Small intestine (tissue), 7 donors: ENCODE results near the gene ZNF358. TPM values are rescaled to one million over a fixed set of nuclear protein-coding genes. Genes with fewer than 3 reads are reported as not detected.
"Not testable (repeated sequence)": the region's sequence is repeated elsewhere in the genome, so short reads cannot be mapped to it uniquely, and the experiment has no call there.

Experiments
- DNase-seq, 2 donors: peaks; one replicate each; pipeline versions ENCODE4 v3.0.0 to v3.0.0-alpha.2; 2013
- FAIRE-seq: peaks from 2 replicates; lab custom pipeline; 2012; peaks lifted over from hg19 to GRCh38; lab: Jason Lieb, UNC
- H3K27ac ChIP-seq, 3 donors: one replicate each; pipeline ENCODE4 v1.5.1; 2013; ENCODE audit warnings: low read length in 2 of 3, mild to moderate bottlenecking in 2 of 3, control low read depth in 1 of 3, inconsistent platforms in 1 of 3, low read depth in 1 of 3, moderate library complexity in 1 of 3
- H3K27me3 ChIP-seq, 3 donors: one replicate each; pipeline ENCODE4 v1.6.1; 2013; ENCODE audit warnings: low read length in 3 of 3, inconsistent platforms in 1 of 3; ENCODE audit not compliant: control insufficient read depth in 3 of 3, insufficient read depth in 3 of 3
- H3K36me3 ChIP-seq, 3 donors: one replicate each; pipeline ENCODE4 v1.6.1; 2013; ENCODE audit warnings: low read length in 3 of 3, inconsistent platforms in 1 of 3, low read depth in 1 of 3, mild to moderate bottlenecking in 1 of 3, moderate library complexity in 1 of 3; ENCODE audit not compliant: control insufficient read depth in 3 of 3, insufficient read depth in 2 of 3
- H3K4me1 ChIP-seq, 3 donors: one replicate each; pipeline ENCODE4 v1.6.1; 2013; ENCODE audit warnings: low read length in 2 of 3, inconsistent platforms in 1 of 3, low read depth in 1 of 3, mild to moderate bottlenecking in 1 of 3, moderate library complexity in 1 of 3; ENCODE audit not compliant: control insufficient read depth in 3 of 3, insufficient read depth in 2 of 3
- H3K4me3 ChIP-seq, 3 donors: one replicate each; pipeline ENCODE4 v1.5.1; 2013; ENCODE audit warnings: low read length in 3 of 3, control low read depth in 1 of 3, inconsistent platforms in 1 of 3, low read depth in 1 of 3, mild to moderate bottlenecking in 1 of 3, moderate library complexity in 1 of 3
- H3K9me3 ChIP-seq, 2 donors: one replicate each; pipeline ENCODE4 v1.6.1; 2013; ENCODE audit warnings: low read depth in 1 of 2, low read length in 1 of 2; ENCODE audit not compliant: control insufficient read depth in 2 of 2, insufficient read depth in 1 of 2
- WGBS, 3 donors: extraction: QIAGEN DNeasy Blood & Tissue Kit; methylation state at CpG; one replicate each; pipeline ENCODE4 v1.1.7; 2013; 5-methylcytosine and 5-hydroxymethylcytosine counted together
- polyA plus RNA-seq, 4 donors: library from polyadenylated mRNA; stranded (reverse) in 3 of 4; unstranded in 1 of 4; fragments of 200-250 nt in 3 of 4; fragments of 120-200 nt in 1 of 4; gene quantifications; one replicate each; pipeline versions ENCODE4 v1.2.1 to v1.2.3, GENCODE V29; 2013
- donor health status: healthy with polysubstance abuse.
- donor health status: control.
- donor health status: control.
- donor health status: Bipolar disorder and iron deficiency.
- donor health status: healthy.

ZNF358 gene
- polyA plus RNA-seq, 4 donors = 37.3 to 77.5 (median 71.9) TPM

GRCh38 chr19:7533281-7533885, 17.5 kb downstream of the ZNF358 start:
- H3K9me3 ChIP-seq = no peaks in the 10 kb centered on the region
- no peak for FAIRE-seq
- H3K4me1 ChIP-seq = peaks cover 0 to 8% (median 0%) of the 10 kb centered on the region in 3 donors
- H3K27ac ChIP-seq = peak overlapping the region; percentile 66 to 95 (median 95)
- H3K4me3 ChIP-seq = peak overlapping the region in 2 of 3 donors; percentile 93 to 99
- peak; percentile 60 for DNase-seq
- no peaks in the 10 kb centered on the region for H3K27me3 ChIP-seq
- 16 to 32% (median 23%) methylated on average over 26 to 30 of the region's 30 CpGs for WGBS, 3 donors
- peaks cover 1 to 49% (median 3%) of the 10 kb centered on the region in 3 donors for H3K36me3 ChIP-seq

- H3K9me3 ChIP-seq = no peaks in the 10 kb centered on the region
- H3K36me3 ChIP-seq = peaks cover 2 to 48% (median 9%) of the 10 kb centered on the region in 3 donors
- 0% methylated on average over 34 to 41 of the region's 41 CpGs for WGBS, 3 donors
- peaks cover 0 to 8% (median 0%) of the 10 kb centered on the region in 3 donors for H3K4me1 ChIP-seq
- FAIRE-seq = no peak
- no peaks in the 10 kb centered on the region for H3K27me3 ChIP-seq
- DNase-seq = peak; percentile 90 to 94
- peak overlapping the region; percentile 90 to 99 (median 93) for H3K4me3 ChIP-seq
- H3K27ac ChIP-seq = peak overlapping the region; percentile 95
Observed at GRCh38 chr19:7533925-7534480, 18.1 kb downstream of the ZNF358 start.

- DNase-seq = peak; percentile 44 to 71
- H3K9me3 ChIP-seq = no peaks in the 10 kb centered on the region
- FAIRE-seq = no peak
- no peaks in the 10 kb centered on the region for H3K27me3 ChIP-seq
- H3K4me1 ChIP-seq = peaks cover 0 to 8% (median 0%) of the 10 kb centered on the region in 3 donors
- peak overlapping the region; percentile 90 to 99 (median 93) for H3K4me3 ChIP-seq
- 0 to 1% (median 0%) methylated on average over 27 of the region's 27 CpGs for WGBS, 3 donors
- H3K36me3 ChIP-seq = peaks cover 2 to 46% (median 9%) of the 10 kb centered on the region in 3 donors
- H3K27ac ChIP-seq = peak overlapping the region; percentile 95
Observed at GRCh38 chr19:7534531-7535046, 18.7 kb downstream of the ZNF358 start.

DNA sequence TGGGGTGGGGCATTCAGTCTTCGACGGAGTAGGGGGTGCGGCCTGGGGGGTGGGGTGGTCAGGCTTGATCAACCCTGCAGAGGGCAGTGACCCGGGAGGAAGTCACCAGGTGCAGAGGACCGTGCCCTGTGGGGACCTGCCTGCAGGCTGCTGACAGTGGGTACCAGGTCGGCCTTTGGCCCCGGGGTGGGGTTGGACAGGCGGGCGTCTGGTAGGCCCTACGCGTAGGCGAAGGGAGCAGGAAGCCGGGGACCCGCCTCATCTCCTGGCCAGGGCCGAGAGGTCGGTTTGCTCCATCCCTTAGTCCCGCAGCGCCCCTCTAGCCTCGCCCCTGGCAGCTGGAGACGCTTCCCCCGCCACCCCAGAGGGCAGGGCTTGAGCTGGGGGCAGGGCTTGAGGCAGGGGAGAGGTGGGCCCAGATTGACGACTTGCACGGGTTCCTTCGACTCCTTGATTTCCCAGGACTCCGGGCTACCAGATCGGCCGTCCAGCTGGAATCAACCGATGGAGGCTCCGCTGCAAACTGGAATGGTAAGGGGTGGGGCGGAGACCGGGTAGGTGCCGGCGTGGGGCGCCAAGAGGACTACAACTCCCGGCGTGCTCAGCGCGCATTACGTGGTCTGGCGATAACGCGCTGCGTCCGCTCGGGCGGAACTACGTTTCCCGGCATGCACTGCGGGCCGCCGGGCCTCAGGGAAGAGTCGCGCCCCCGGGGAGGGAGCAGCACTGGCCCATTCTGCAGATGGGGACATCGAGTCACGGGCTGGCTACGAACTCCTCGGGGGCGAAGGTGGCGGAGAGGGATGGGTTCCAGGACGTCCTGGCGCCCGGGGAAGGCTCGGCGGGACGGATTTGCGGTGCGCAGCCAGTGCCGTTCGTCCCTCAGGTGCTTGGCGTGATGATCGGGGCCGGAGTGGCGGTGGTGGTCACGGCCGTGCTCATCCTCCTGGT, 19.4 kb downstream of the ZNF358 start, which contains the start of gene PNPLA6:
TSS of gene PNPLA6 (plus strand) at position 671 of the 951 bp plus-strand sequence. CDS start at position 743, 72 bp downstream.
- Histone ChIP-seq H3K4me3 (peak within 1 kb of the TSS; percentile 90 to 99 (median 93)), H3K36me3 (peaks cover 9 to 45% (median 11%) of the 10 kb centered on the region in 3 donors), H3K27me3 (no peaks in the 10 kb centered on the region), H3K4me1 (peaks cover 0 to 8% (median 0%) of the 10 kb centered on the region in 3 donors), H3K9me3 (no peaks in the 10 kb centered on the region), H3K27ac (peak within 1 kb of the TSS; percentile 95)
- WGBS, 3 donors = 0% methylated on average over 67 to 76 of the region's 76 CpGs
- DNase-seq (peak; percentile 92 to 99), FAIRE-seq (no peak)

GRCh38 chr19:7535998-7536695, 20.2 kb downstream of the ZNF358 start:
- FAIRE-seq = no peak
- WGBS, 3 donors = 17 to 22% (median 18%) methylated on average over 25 to 30 of the region's 30 CpGs
- Histone ChIP-seq H3K36me3 (peaks cover 11 to 50% (median 11%) of the 10 kb centered on the region in 3 donors), H3K9me3 (no peaks in the 10 kb centered on the region), H3K27me3 (no peaks in the 10 kb centered on the region), H3K27ac (peak overlapping the region; percentile 95), H3K4me1 (peaks cover 0 to 8% (median 0%) of the 10 kb centered on the region in 3 donors), H3K4me3 (peak overlapping the region; percentile 90 to 99 (median 93))
- DNase-seq = peak in 1 of 2 donors; percentile 28

DNA sequence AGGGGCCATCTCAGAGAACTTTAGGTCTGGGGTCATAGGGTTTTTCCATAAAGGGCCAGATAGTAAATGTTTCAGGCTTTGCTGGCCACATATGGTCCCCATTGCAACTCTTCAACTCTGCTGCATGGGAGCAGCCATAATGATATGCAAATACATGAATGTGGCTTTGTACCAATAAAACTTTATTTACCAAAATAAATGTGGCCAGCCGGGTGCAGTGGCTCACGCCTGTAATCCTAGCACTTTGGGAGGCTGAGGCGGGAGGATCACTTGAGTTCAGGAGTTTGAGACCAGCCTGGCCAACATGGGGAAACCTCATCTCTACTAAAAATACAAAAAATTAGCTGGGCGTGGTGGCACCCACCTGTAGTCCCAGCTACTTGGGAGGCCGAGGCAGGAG, 23.1 kb downstream of the ZNF358 start:
- not testable (repeated sequence) for DNase-seq, FAIRE-seq, H3K9me3 ChIP-seq, H3K4me3 ChIP-seq, H3K27me3 ChIP-seq, H3K27ac ChIP-seq, H3K4me1 ChIP-seq
- WGBS, 3 donors = 92 to 98% (median 97%) methylated on average over 5 of the region's 5 CpGs
- H3K36me3 ChIP-seq = peaks cover 17 to 59% (median 26%) of the 10 kb centered on the region in 3 donors

- Histone ChIP-seq H3K4me1 (peaks cover 0 to 8% (median 0%) of the 10 kb centered on the region in 3 donors), H3K4me3 (no peak overlapping the region), H3K9me3 (no peaks in the 10 kb centered on the region), H3K36me3 (peaks cover 17 to 64% (median 26%) of the 10 kb centered on the region in 3 donors), H3K27ac (no peak overlapping the region), H3K27me3 (no peaks in the 10 kb centered on the region)
- no peak for DNase-seq
- 95 to 96% (median 95%) methylated on average over 25 to 28 of the region's 28 CpGs for WGBS, 3 donors
- FAIRE-seq = no peak
Observed at GRCh38 chr19:7539827-7540425, 24.0 kb downstream of the ZNF358 start.
